PFSK-1 (cell line): ENCODE measurements around the gene CEP290.

Experiments used
- FOXP2 ChIP-seq: optimal IDR thresholded peaks from 2 replicates; pipeline ENCODE3; 2011; ENCODE audit warnings: borderline replicate concordance, control low read depth, inconsistent platforms; ENCODE audit not compliant: insufficient read depth; ENCODE audit errors: extremely low read length, extremely low read depth
- POLR2AphosphoS5 ChIP-seq: IDR thresholded peaks from 2 replicates; pipeline ENCODE4 v1.6.1; 2012; ENCODE audit warnings: low read depth, mild to moderate bottlenecking, control low read depth, low read length, moderate library complexity
- SIN3A ChIP-seq: IDR thresholded peaks from 2 replicates; pipeline ENCODE4 v1.6.1; 2012; ENCODE audit warnings: mild to moderate bottlenecking, low read length, moderate library complexity, borderline replicate concordance; ENCODE audit not compliant: insufficient read depth
- TAF1 ChIP-seq: IDR thresholded peaks from 2 replicates; pipeline ENCODE4 v1.6.1; 2012; ENCODE audit warnings: low read length, control low read depth, borderline replicate concordance; ENCODE audit not compliant: insufficient read depth
- TF ChIP-seq, protein P1 (sequence below), 2 experiments: IDR thresholded peaks; 2 replicates each; pipeline versions ENCODE4 v1.6.1 to v1.8.0; 2011 to 2012; ENCODE audit warnings: low read depth in 2 of 2, low read length in 2 of 2, control low read depth in 1 of 2, inconsistent platforms in 1 of 2, mild to moderate bottlenecking in 1 of 2, moderate library complexity in 1 of 2; ENCODE audit not compliant: insufficient read depth in 1 of 2

Gene CEP290

DNA sequence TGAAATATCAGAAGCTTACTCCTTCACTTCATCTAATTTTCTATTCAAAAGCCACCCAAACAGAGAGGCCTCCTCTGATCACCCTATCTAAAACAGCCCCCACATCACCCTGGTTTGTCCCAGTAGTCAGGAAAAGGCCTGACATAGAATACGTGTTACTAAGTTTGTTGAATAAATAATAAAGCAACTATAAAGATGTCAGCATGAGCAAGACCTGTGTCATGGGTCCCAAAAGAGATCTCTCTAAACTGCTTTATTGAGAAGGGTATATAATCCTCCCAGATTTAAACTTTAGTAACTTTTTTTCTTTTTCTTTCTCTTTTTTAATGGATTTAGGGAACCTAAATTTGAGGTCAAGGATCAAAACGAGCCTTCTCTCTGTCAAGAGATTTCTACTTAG, 85.3 kb downstream of the CEP290 start:
- TF ChIP-seq, protein P1, sequence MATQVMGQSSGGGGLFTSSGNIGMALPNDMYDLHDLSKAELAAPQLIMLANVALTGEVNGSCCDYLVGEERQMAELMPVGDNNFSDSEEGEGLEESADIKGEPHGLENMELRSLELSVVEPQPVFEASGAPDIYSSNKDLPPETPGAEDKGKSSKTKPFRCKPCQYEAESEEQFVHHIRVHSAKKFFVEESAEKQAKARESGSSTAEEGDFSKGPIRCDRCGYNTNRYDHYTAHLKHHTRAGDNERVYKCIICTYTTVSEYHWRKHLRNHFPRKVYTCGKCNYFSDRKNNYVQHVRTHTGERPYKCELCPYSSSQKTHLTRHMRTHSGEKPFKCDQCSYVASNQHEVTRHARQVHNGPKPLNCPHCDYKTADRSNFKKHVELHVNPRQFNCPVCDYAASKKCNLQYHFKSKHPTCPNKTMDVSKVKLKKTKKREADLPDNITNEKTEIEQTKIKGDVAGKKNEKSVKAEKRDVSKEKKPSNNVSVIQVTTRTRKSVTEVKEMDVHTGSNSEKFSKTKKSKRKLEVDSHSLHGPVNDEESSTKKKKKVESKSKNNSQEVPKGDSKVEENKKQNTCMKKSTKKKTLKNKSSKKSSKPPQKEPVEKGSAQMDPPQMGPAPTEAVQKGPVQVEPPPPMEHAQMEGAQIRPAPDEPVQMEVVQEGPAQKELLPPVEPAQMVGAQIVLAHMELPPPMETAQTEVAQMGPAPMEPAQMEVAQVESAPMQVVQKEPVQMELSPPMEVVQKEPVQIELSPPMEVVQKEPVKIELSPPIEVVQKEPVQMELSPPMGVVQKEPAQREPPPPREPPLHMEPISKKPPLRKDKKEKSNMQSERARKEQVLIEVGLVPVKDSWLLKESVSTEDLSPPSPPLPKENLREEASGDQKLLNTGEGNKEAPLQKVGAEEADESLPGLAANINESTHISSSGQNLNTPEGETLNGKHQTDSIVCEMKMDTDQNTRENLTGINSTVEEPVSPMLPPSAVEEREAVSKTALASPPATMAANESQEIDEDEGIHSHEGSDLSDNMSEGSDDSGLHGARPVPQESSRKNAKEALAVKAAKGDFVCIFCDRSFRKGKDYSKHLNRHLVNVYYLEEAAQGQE (IDR thresholded peaks at IDR 0.05; ENCODE audit: insufficient read depth in 1 of 2, low read depth in 2 of 2, low read length in 2 of 2) = no peak
- no peak for TF ChIP-seq POLR2AphosphoS5

DNA sequence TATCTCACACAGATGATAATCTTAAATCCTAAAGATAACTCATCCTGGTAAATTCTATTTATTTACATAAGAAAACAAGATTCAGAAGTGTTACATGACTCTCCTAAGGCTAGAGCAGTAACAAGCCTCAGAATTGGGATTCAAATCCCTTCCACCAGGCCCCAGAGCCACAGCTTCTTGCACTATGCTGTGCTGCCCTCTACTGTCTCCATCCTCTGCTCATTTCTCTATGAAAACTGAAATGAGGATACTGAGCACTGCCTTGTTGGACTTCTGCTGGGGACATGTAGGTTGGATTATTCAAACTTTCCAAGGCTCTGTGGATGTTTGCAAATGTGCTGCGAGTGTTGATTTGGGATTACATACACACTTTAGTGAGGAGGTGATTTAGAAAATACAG, 89.2 kb downstream of the CEP290 start:
- no peak for TF ChIP-seq TAF1
- TF ChIP-seq POLR2AphosphoS5 = no peak
- no peak for TF ChIP-seq FOXP2

DNA sequence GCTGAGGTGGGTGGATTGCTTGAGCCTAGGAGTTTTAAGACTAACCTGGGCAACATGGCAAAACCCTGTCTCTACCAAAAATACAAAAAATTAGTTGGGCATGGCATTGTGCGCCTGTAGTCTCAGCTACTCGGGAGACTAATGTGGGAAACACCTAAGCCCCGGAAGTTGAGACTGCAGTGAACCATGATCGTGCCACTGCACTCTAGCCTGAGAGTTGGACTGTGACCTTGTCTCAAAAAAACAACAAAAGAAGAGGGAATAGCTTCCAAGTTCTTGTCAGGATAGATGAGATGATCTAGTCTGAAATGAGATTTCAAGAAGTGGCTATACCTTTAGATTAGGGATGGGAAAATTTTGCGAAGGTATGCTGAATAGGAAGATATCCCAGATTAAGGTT, 97.9 kb downstream of the CEP290 start:
- TF ChIP-seq, protein P1 (IDR thresholded peaks at IDR 0.05; ENCODE audit: insufficient read depth in 1 of 2, low read depth in 2 of 2, low read length in 2 of 2) = no peak
- no peak for TF ChIP-seq SIN3A
- TF ChIP-seq POLR2AphosphoS5 = no peak
- no peak for TF ChIP-seq FOXP2
- no peak for TF ChIP-seq TAF1

DNA sequence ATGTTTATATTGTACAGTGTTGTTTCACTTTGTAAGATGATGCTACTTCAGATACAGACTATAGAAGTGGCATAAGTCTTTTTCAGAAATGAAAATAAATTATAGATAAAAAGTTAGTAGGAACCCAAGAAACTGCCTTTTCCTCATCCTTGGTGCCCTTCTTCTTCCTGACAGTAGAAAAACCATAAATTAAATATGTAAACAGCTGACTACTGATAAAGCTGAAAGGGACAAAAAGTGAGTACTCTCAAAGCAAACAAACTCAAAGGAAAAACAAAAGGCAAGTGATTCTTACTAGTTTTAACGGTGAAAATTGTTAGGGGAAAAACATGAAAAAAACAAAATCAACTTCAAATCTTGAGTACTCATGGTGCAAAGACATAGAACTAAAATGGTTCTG, 104.1 kb downstream of the CEP290 start:
- TF ChIP-seq POLR2AphosphoS5 (no peak), TAF1 (no peak), SIN3A (no peak)
- TF ChIP-seq, protein P1 (IDR thresholded peaks at IDR 0.05; ENCODE audit: insufficient read depth in 1 of 2, low read depth in 2 of 2, low read length in 2 of 2) = no peak

DNA sequence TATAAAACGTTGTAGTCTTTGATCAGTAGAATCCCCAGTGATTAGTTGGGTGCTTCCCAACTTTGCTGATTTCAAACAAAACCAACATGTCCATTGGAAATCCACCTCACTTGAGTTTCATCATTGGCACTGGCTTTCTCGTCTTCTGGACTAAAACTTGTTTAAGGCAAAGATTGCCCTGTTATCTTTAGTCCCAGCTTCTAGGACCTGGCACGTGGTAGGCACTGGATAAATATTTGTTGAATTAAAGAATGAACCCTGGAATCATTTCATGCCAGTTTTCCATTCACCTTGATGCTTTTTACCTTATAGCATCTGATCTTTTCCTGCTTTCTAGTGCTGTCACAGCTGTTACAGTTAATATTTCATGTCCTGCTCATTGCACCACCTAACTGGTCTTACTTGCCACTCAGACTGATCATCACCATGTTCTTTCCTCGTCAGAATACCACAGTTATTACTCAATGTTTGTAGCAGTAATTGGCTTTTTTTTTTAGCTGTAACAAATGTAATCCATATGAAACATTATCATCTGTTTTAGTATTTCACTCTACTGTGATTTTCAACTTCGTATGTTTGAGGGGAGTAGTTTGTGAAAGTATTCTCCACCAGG, 105.4 kb downstream of the CEP290 start:
- TF ChIP-seq FOXP2 (no peak), TAF1 (no peak)
- TF ChIP-seq, protein P1 (IDR thresholded peaks at IDR 0.05; ENCODE audit: insufficient read depth in 1 of 2, low read depth in 2 of 2, low read length in 2 of 2) = no peak

DNA sequence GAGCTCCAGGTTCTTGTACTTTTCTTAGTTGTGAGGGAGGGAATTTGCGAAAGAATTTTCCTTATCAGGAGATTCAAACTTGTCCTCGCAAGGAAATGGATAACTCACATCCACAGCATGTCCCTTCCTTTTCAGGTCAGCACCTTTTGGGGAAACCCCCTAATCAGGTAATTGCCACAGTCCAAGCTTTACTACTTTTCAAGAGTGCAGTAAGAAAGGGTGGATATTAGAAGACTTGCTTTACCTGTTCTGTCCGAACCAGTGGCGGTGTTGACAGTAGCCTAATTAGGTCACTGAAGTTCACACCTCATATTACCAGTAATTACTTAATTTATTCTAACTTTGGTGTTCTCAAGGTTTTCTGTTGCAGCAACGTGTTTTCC, 106.0 kb downstream of the CEP290 start:
- TF ChIP-seq, protein P1 (IDR thresholded peaks at IDR 0.05; ENCODE audit: insufficient read depth in 1 of 2, low read depth in 2 of 2, low read length in 2 of 2) = no peak
- no peak for TF ChIP-seq POLR2AphosphoS5
- no peak for TF ChIP-seq FOXP2
- no peak for TF ChIP-seq TAF1
- no peak for TF ChIP-seq SIN3A
